T follicular helper cell (primary cell): ENCODE measurements around the gene CALML3.

Experiments
- DNase-seq: peaks from one replicate; pipeline ENCODE4 v3.0.0-alpha.2; 2020; ENCODE audit warnings: low read depth

The CALML3 gene

GRCh38 chr10:5567477-5567876 lies 42.7 kb downstream of the CALML3 start:
- no peak for DNase-seq

GRCh38 chr10:5568984-5569383 lies 44.2 kb downstream of the CALML3 start:
- DNase-seq = no peak

GRCh38 chr10:5569568-5569967 lies 44.8 kb downstream of the CALML3 start:
- no peak for DNase-seq

- no peak for DNase-seq
Observed at GRCh38 chr10:5570007-5570655, 45.4 kb downstream of the CALML3 start.

GRCh38 chr10:5570979-5571810 lies 46.4 kb downstream of the CALML3 start:
- no peak for DNase-seq

GRCh38 chr10:5571826-5572225 lies 47.1 kb downstream of the CALML3 start:
- no peak for DNase-seq

GRCh38 chr10:5573319-5573950 lies 48.7 kb downstream of the CALML3 start:
- DNase-seq = no peak

GRCh38 chr10:5573968-5574641 lies 49.3 kb downstream of the CALML3 start:
- DNase-seq = no peak

GRCh38 chr10:5574642-5575131 lies 49.9 kb downstream of the CALML3 start:
- no peak for DNase-seq

- no peak for DNase-seq
Observed at GRCh38 chr10:5575144-5575481, 50.4 kb downstream of the CALML3 start.

GRCh38 chr10:5575482-5576153 lies 50.9 kb downstream of the CALML3 start:
- DNase-seq = no peak

GRCh38 chr10:5576154-5576748 lies 51.5 kb downstream of the CALML3 start:
- no peak for DNase-seq
